Neural progenitor cell (in vitro differentiated cells): ENCODE results near the gene ARL4C.

Experiments used
- CTCF ChIP-seq: fragments of 200-600 bp; sonication (generic); IDR thresholded peaks from 2 replicates; pipeline ENCODE4 v1.5.1; 2017; ENCODE audit warnings: antibody characterized with exemption, mild to moderate bottlenecking
- EZH2phosphoT487 ChIP-seq: fragments of 200-600 bp; sonication (generic); IDR thresholded peaks from 2 replicates; pipeline ENCODE4 v1.6.1; 2017; ENCODE audit warnings: antibody characterized with exemption

- no peak for TF ChIP-seq CTCF
- TF ChIP-seq EZH2phosphoT487 = no peak
These were observed 43.7 kb downstream of the ARL4C start for GRCh38 chr2:234453216-234453615.
